Measurements from ENCODE around the gene RNF130. TPM values are rescaled to one million over a fixed set of nuclear protein-coding genes. Genes with fewer than 3 reads are reported as not detected.

The RNF130 gene
- total RNA-seq, 4 donors from 2014 or later, result 34.5 to 79.5 (median 55.6) TPM

GRCh38 chr5:180047667-180048066, 23.9 kb downstream of the RNF130 start:
- H3K9me3 ChIP-seq, result no peaks in the 10 kb centered on the region
- intact Hi-C loops (cut with DNase I; ENCODE audit: low total_unique reads) (no loop called here), in situ Hi-C loops (cut with MboI; ENCODE audit: low sequenced_read_pairs in 4 of 4) (no loop called here)
- ATAC-seq (peak; percentile 73 to 81), DNase-seq (peak; percentile 64 to 71)
- H3K27ac ChIP-seq, result peak overlapping the region in 3 of 4 donors; percentile 27 to 51 (median 36)
- peaks cover 21 to 49% of the 10 kb centered on the region in 2 donors for H3K4me1 ChIP-seq
- H3K4me3 ChIP-seq, result no peak overlapping the region
- no peaks in the 10 kb centered on the region for H3K36me3 ChIP-seq
- H3K27me3 ChIP-seq, result no peaks in the 10 kb centered on the region
- TF ChIP-seq, protein P1, sequence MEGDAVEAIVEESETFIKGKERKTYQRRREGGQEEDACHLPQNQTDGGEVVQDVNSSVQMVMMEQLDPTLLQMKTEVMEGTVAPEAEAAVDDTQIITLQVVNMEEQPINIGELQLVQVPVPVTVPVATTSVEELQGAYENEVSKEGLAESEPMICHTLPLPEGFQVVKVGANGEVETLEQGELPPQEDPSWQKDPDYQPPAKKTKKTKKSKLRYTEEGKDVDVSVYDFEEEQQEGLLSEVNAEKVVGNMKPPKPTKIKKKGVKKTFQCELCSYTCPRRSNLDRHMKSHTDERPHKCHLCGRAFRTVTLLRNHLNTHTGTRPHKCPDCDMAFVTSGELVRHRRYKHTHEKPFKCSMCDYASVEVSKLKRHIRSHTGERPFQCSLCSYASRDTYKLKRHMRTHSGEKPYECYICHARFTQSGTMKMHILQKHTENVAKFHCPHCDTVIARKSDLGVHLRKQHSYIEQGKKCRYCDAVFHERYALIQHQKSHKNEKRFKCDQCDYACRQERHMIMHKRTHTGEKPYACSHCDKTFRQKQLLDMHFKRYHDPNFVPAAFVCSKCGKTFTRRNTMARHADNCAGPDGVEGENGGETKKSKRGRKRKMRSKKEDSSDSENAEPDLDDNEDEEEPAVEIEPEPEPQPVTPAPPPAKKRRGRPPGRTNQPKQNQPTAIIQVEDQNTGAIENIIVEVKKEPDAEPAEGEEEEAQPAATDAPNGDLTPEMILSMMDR (IDR thresholded peaks at IDR 0.05 in 4 of 5, conservative IDR thresholded peaks at IDR 0.05 in 1 of 5), result no peak
- TF ChIP-seq POLR2A (IDR thresholded peaks at IDR 0.05), result no peak

- in situ Hi-C loops (cut with MboI; ENCODE audit: low sequenced_read_pairs in 4 of 4), result no loop called here
Measured at GRCh38 chr5:180046656-180047055, 24.9 kb downstream of the RNF130 start.

DNA sequence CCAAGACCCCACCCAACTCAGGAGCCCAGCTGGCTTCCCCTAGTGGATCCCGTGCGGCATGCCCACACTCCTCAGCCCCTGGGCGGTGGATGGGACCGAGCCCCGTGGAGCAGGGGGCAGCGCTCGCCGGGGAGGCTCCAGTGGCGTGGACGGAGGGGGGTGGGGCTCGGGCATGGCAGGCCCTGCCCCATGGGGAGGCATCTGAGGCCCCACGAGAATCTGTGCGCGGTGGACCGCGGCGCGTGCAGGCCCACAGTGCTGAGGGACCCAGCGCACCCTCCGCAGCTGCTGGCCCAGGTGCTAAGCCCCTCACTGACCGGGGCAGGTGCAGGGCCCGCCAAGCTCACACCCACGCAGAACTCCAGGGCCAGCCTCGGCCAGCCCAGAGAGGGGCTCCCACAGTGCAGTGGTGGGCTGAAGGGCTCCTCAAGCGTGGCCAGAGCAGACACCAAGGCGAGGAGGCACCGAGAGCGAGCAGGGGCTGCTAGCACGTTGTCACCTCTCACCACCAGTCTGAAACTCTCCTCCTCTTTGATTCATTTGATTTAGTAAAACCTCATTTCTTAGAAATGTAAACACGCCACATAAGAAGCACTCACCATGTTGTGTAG, 25.6 kb downstream of the RNF130 start:
- Histone ChIP-seq H3K4me1 (peaks cover 21 to 35% of the 10 kb centered on the region in 2 donors), H3K36me3 (no peaks in the 10 kb centered on the region), H3K9me3 (no peaks in the 10 kb centered on the region), H3K4me3 (no peak overlapping the region), H3K27me3 (no peaks in the 10 kb centered on the region), H3K27ac (no peak overlapping the region)
- intact Hi-C loops (cut with DNase I; ENCODE audit: low total_unique reads) (no loop called here), in situ Hi-C loops (cut with MboI; ENCODE audit: low sequenced_read_pairs in 4 of 4) (no loop called here)
- no peak for ATAC-seq
- no peak for DNase-seq
- TF ChIP-seq, protein P1 (IDR thresholded peaks at IDR 0.05 in 4 of 5, conservative IDR thresholded peaks at IDR 0.05 in 1 of 5), result no peak
- no peak for TF ChIP-seq POLR2A (IDR thresholded peaks at IDR 0.05)

More at GRCh38 chr5:180046656-180047055, 24.9 kb downstream of the RNF130 start:
- peaks cover 21 to 39% of the 10 kb centered on the region in 2 donors for H3K4me1 ChIP-seq
- intact Hi-C loops (cut with DNase I; ENCODE audit: low total_unique reads), result no loop called here
- H3K4me3 ChIP-seq, result no peak overlapping the region
- no peaks in the 10 kb centered on the region for H3K36me3 ChIP-seq
- TF ChIP-seq, protein P1 (IDR thresholded peaks at IDR 0.05 in 4 of 5, conservative IDR thresholded peaks at IDR 0.05 in 1 of 5), result no peak
- no peak for TF ChIP-seq POLR2A (IDR thresholded peaks at IDR 0.05)
- no peaks in the 10 kb centered on the region for H3K27me3 ChIP-seq
- H3K27ac ChIP-seq, result no peak overlapping the region
- ATAC-seq (no peak), DNase-seq (no peak)
- no peaks in the 10 kb centered on the region for H3K9me3 ChIP-seq

- H3K27me3 ChIP-seq, result no peaks in the 10 kb centered on the region
- TF ChIP-seq, protein P1 (IDR thresholded peaks at IDR 0.05 in 4 of 5, conservative IDR thresholded peaks at IDR 0.05 in 1 of 5), result no peak
- TF ChIP-seq POLR2A (IDR thresholded peaks at IDR 0.05), result no peak
- H3K36me3 ChIP-seq, result no peaks in the 10 kb centered on the region
- H3K9me3 ChIP-seq, result no peaks in the 10 kb centered on the region
- DNase-seq (no peak), ATAC-seq (no peak)
- H3K4me1 ChIP-seq, result peaks cover 4 to 10% of the 10 kb centered on the region in 2 donors
- intact Hi-C loops (cut with DNase I; ENCODE audit: low total_unique reads), result no loop called here
- no peak overlapping the region for H3K4me3 ChIP-seq
- in situ Hi-C loops (cut with MboI; ENCODE audit: low sequenced_read_pairs in 4 of 4), result no loop called here
- H3K27ac ChIP-seq, result no peak overlapping the region
Measured at GRCh38 chr5:180043377-180043776, 28.2 kb downstream of the RNF130 start.

Measured in gastrocnemius medialis (tissue), 4 donors.